ENCODE data around the gene NSD1.
"Not testable (repeated sequence)": the region's sequence is repeated elsewhere in the genome, so short reads cannot be mapped to it uniquely, and the experiment has no call there.

The NSD1 gene

GRCh38 chr5:177128551-177128981 lies 5.0 kb upstream of the NSD1 start:
- DNase-seq, result peak; percentile 52

DNA sequence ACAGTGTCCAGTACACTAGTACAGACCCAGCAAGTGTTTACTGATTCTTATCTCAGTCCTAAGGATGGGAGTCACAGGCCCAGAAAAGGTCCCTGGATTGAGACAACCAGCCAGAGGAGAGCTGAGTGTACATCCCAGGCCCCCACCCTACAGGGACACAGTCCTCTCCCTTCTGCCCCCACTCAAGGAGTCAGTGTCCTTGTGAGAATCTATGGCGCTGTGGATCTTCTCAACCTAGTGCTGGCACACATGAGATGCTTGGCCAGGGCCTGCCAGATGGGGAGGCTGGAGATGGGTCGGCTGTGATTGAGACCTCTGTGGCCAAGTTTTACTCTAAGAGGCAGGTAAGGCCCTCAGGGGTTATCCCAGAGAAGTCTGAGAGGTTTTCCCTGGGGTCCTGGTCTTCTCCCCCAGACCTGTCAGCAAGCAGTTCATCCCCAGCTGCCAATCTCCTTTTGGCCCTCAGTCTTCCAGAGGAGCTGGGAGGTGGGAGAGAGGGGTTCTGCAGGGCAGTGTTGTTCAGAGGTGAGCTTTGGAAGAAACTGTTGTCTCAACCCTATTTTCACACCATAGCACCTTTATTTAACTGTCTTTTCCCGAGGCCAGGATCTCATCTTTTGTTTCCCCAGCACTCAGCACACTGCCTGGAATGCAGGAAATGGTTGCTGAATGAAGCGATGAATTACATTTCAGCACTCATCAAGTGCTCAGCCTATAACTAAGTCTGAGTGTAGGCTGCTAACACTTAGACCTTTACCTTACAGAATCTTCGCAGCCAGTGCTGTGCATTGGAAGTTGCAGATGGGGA lies 3.2 kb upstream of the NSD1 start:
- DNase-seq, result no peak

DNA sequence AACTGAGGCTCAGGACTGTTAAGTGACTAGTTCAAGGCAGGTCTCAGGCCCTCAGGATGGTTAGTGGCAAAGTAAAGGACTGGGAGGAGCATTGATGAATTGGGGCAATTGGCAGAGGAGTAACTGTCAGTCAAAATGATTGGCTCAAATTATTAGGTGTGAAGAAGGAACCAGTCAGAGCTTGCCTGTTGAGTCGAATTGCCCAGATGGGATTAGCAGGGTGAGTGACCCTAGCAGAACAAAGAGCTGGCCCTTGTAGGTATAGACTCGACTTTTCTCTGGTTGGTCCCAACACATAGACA lies 2.6 kb upstream of the NSD1 start:
- no peak for DNase-seq

DNA sequence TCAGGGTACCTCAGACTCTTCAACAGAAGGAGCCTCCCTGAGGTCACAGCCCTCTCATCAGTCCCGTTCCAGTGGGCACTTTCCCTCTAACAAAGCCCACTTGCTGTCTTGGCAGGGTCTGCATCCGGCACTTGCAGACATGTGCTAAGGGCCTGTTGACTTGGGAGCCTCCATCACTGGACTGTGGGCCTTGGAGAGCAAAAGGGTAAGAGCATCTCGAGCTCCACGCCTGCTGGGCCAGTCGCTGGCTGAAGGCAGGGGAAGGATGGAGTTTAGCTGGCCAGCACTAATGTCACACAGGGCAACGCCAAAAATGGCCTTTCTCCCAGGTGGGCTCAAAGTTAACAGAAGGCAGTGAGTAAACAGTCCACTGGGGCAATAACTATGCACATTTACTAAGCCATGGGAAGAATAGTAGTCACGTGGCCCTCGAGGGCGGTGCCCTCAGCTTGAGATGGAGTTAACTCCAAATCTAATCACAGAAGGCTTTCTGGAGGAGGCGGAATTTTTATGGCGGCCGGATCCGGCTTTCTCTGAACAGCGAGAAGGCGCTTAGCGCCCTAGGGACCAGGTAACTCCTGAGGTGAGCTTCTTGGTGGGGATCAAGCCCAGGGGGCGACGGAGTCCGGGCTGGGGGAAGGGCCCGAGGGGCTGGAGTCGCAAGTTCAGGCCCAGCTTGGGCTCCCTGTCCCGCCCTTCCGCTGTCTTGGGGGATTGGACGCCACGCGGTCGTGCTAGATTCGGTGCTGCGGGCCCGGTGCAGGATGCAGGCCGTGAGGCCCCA lies 2.0 kb upstream of the NSD1 start:
- DNase-seq, result no peak

DNA sequence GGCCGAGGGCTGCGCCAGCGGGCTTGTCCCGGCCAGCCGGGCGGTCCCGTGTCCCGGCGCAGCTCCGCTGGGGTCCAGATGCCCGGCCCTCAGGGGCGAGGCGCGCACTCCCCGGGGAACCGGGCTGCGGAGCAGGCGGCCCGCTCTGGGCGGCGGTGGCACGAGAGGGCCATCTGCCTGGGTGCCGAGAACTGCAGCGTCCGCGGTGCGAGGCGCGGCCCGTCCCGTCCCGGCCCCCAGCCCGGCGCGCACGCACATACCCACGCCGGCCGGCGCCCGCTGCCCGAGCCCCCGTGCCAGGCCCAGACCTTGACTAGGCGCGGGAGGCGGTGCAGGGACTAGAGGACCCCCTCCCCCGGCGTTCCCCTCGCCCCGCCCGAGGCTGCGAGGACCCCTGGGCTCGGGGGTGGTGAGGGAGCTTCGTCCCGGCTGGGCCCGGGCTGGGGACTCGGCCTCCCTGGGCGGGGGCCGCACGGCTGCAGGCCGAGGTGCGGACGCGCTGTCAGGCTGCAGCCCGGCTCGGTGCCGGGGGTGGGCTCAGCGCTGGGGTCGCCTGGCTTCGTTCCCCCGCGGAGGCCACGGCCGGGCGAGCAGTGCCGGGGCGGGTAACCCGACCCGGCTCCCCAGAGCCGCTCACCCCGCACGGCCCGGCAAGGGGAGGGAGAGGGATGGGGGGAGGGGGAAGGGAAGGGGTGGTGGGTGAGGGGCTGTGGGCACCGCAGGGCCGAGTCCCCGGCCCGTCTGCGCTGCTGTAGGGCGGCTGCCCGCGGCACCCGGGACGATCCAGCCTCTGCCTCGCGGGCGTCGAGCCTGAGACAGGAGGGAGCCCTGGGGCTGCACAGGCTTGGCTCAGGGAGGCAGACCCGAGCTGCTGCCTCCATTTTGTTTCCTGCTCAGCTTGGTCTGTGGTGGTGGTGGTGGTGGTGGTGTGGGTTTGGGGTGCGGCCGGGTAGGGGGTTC lies 1.2 kb upstream of the NSD1 start:
- DNase-seq, result no peak

- DNase-seq, result peak; percentile 64
These were observed 502 bp downstream of the NSD1 start for GRCh38 chr5:177133853-177134696.

GRCh38 chr5:177134697-177135225 lies 1.2 kb downstream of the NSD1 start:
- peak; percentile 20 for DNase-seq

GRCh38 chr5:177140312-177140711 lies 6.7 kb downstream of the NSD1 start:
- DNase-seq, result no peak

GRCh38 chr5:177141496-177141895 lies 7.9 kb downstream of the NSD1 start:
- no peak for DNase-seq

GRCh38 chr5:177142098-177142611 lies 8.6 kb downstream of the NSD1 start:
- DNase-seq, result no peak

DNA sequence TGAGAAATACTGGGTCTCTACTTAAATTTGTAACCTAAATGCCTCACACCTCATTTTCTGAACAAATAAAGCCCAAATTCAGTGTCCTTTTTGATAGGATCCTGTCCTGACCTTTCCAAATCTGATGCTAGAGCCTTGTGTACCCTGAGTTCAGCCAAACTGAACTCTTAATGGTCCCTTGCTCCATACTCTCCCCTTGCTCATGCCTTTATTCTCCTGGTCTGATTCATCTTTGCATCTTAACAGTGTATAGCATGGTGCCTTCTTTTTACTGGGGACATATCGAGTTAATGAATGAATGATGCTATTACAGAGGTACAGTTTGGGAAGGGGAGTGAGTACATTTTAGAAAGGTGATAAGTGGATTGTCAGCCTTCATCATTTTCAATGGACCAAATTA lies 9.2 kb downstream of the NSD1 start:
- no peak for DNase-seq

- no peak for DNase-seq
These were observed 13.5 kb downstream of the NSD1 start for GRCh38 chr5:177146891-177147638.

GRCh38 chr5:177150061-177150460 lies 16.5 kb downstream of the NSD1 start:
- DNase-seq, result not testable (repeated sequence)

- DNase-seq, result no peak
These were observed 20.6 kb downstream of the NSD1 start for GRCh38 chr5:177154003-177154643.

GRCh38 chr5:177162379-177162778 lies 28.8 kb downstream of the NSD1 start:
- DNase-seq, result no peak

DNA sequence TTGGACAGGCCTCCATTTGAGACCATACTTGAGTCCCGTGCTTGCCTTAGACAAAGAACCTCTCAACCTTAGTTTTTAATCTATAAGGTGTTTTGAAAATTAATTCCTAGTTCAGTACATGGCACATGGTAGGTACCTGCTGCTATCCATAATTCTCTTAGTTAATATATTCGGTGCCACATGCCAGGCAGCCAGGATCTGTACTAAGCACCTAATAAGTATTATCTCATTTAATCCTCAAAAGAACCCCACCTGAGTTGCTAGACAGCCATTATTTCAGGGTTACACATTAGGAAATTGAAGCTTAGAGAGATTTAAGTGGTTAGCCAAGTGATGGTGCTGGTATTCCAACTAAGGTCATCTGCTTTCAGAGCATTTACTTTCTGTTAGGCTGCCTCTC lies 29.9 kb downstream of the NSD1 start:
- no peak for DNase-seq

DNA sequence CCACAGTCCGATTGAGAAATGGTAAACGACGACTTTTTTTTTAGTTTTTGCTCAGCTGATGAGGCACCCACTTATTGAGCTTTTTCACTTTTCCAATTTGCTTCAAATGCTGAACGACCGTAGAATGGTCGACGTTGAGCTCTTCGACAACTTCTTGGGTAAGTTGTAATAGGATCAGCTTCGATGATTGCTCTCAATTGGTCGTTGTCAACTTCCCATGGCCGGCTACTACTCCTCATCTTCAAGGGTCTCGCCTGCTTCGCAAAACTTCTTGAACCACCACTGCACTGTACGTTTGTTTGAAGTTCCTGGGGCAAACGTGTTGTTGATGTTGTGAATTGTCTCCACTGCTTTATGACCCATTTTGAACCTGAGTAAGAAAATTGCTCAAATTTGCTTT lies 35.7 kb downstream of the NSD1 start:
- no peak for DNase-seq

GRCh38 chr5:177171961-177172360 lies 38.4 kb downstream of the NSD1 start:
- no peak for DNase-seq

DNA sequence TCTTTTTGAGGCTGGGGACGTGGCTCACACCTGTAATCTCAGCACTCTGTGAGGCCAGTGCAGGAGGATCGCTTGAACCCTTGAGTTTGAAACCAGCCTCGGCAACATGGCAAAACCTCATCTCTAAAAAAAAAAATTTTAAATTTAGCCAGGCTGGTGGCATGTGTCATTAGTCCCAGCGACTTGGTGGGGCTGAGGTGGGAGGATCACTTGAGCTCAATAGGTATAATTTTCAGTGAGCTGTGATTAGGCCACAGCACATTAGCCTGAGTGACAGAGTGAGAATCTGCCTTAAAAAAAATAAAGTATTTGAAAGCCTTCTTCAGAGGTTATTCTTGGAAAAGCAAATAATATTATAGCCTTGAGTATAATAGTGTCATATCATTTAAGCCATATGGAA lies 41.8 kb downstream of the NSD1 start:
- DNase-seq, result no peak

DNA sequence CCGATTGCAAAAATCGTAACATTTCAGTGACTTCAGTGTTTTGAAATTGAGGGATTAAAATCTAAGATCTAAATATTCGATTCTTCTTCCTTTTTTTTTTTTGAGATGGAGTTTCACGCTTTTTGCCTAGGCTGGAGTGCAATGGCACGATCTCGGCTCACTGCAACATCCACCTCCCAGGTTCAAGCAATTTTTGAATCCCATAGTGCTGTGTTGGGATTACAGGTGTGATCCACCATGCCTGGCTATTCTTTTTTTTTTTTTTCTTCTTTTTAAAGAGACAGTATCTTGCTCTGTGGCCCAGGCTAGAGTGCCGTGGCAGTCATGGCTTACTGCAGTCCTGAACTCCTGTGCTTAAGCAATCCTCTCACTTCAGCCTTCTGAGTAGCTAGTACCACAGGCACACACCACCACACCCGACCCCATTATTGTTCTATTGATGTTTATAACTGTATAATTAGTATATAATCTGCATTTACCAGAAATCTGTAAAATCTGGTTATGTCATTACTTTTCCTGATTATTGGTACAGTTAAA lies 42.7 kb downstream of the NSD1 start:
- DNase-seq, result no peak
